ENCODE data around the gene OR51G1.

The OR51G1 gene

GRCh38 chr11:4881860-4882500 lies 42.2 kb downstream of the OR51G1 start, which contains the start of gene OR51T1:
TSS of gene OR51T1 (plus strand) at chr11:4881900. CDS start at chr11:4881900, 0 bp downstream.
- no peak for TF ChIP-seq CTCF (IDR thresholded peaks at IDR 0.05; ENCODE audit: low read depth, low read length, missing control alignments)
- H3K4me3 ChIP-seq (replicated peaks; ENCODE audit: low read depth, low read length) = no peak within 1 kb of the TSS
- DNase-seq (ENCODE audit: extremely low read depth, low read depth) = no peak

GRCh38 chr11:4881188-4881587 lies 43.0 kb downstream of the OR51G1 start:
- TF ChIP-seq CTCF (IDR thresholded peaks at IDR 0.05; ENCODE audit: low read depth, low read length, missing control alignments) = no peak
- no peak overlapping the region for H3K4me3 ChIP-seq (replicated peaks; ENCODE audit: low read depth, low read length)
- DNase-seq (ENCODE audit: extremely low read depth, low read depth) = no peak

Data from HFF-Myc (cell line).